B cell (primary cell): ENCODE data around the gene PREX1. TPM values are rescaled to one million over a fixed set of nuclear protein-coding genes. Genes with fewer than 3 reads are reported as not detected.

ENCODE experiments used
- ATAC-seq: fragments of 200-7000 bp; cut with Tn5 transposase; one replicate; pipeline ENCODE4 v1.10.0; 2021; ENCODE audit warnings: low read depth, mild to moderate bottlenecking, moderate number of reproducible peaks, moderate library complexity
- CTCF ChIA-PET: fragments of 350-600 bp; sonication (Branson Sonifier 250); formaldehyde crosslinking; loops from one replicate; lab custom pipeline; 2021; ENCODE audit warnings: antibody characterized with exemption, inconsistent platforms; lab: Charles Lee
- POLR2A ChIA-PET: fragments of 350-600 bp; sonication (Branson Sonifier 250); formaldehyde crosslinking; loops from one replicate; lab custom pipeline; 2021; ENCODE audit warnings: antibody characterized with exemption; lab: Charles Lee
- DNase-seq: peaks from one replicate; pipeline ENCODE4 v3.0.0; 2013
- H2AFZ ChIP-seq: 2 replicates; pipeline ENCODE4 v1.6.1; 2012; ENCODE audit warnings: mild to moderate bottlenecking, low read depth, low read length; ENCODE audit not compliant: insufficient read depth, poor library complexity, severe bottlenecking
- H3K27ac ChIP-seq, 2 donors: 1 replicate in 1 of 2; 2 replicates in 1 of 2; pipeline ENCODE4 v1.5.1; 2012 to 2013; ENCODE audit warnings: low read length in 2 of 2, mild to moderate bottlenecking in 2 of 2, moderate library complexity in 1 of 2
- H3K27me3 ChIP-seq, 4 experiments: fragments of 200-600 bp in 1 of 4; sonication (generic) in 1 of 4; replicated peaks in 1 of 4; 1 replicate in 2 of 4; 2 replicates in 2 of 4; pipeline versions ENCODE4 v1.6.1 to v1.7.0; 2013 to 2016; ENCODE audit warnings: low read length in 3 of 4, mild to moderate bottlenecking in 2 of 4, mixed read lengths in 1 of 4, moderate library complexity in 1 of 4; ENCODE audit not compliant: insufficient read depth in 4 of 4, control insufficient read depth in 3 of 4; ENCODE audit errors: control extremely low read depth in 1 of 4
- H3K36me3 ChIP-seq, 2 experiments: replicated peaks in 1 of 2; 1 replicate in 1 of 2; 2 replicates in 1 of 2; pipeline versions ENCODE4 v1.6.1 to v1.7.1; 2013; ENCODE audit warnings: low read length in 1 of 2; ENCODE audit not compliant: insufficient read depth in 2 of 2, control insufficient read depth in 1 of 2; ENCODE audit errors: control extremely low read depth in 1 of 2, extremely low read depth in 1 of 2
- H3K4me1 ChIP-seq, 2 donors: fragments of 200-600 bp in 1 of 2; sonication (generic) in 1 of 2; 1 replicate in 1 of 2; 2 replicates in 1 of 2; pipeline versions ENCODE4 v1.5.1 to v1.6.1; 2013 to 2017; ENCODE audit warnings: low read length in 2 of 2; ENCODE audit not compliant: control insufficient read depth in 2 of 2, insufficient read depth in 2 of 2
- H3K4me2 ChIP-seq: replicated peaks from 2 replicates; pipeline ENCODE3; 2012; ENCODE audit warnings: mild to moderate bottlenecking, low read depth, low read length; ENCODE audit not compliant: poor library complexity, severe bottlenecking
- H3K4me3 ChIP-seq, 5 experiments: fragments of 200-600 bp in 1 of 5; sonication (generic) in 1 of 5; 1 replicate in 3 of 5; 2 replicates in 2 of 5; pipeline versions ENCODE4 v1.5.1 to v1.7.0; 2011 to 2016; ENCODE audit warnings: low read length in 4 of 5, mild to moderate bottlenecking in 4 of 5, low read depth in 2 of 5, control low read depth in 1 of 5, moderate library complexity in 1 of 5; ENCODE audit not compliant: insufficient read depth in 1 of 5; ENCODE audit errors: control extremely low read depth in 1 of 5, extremely low read depth in 1 of 5
- H3K79me2 ChIP-seq: fragments of 200-600 bp; sonication (generic); one replicate; pipeline ENCODE4 v1.6.0; 2016; ENCODE audit warnings: low read length; ENCODE audit not compliant: control insufficient read depth, insufficient read depth
- H3K9ac ChIP-seq: fragments of 200-600 bp; sonication (generic); 2 replicates; pipeline ENCODE4 v1.6.1; 2017; ENCODE audit warnings: mild to moderate bottlenecking, low read length, moderate library complexity
- H3K9me3 ChIP-seq, 3 donors: one replicate each; pipeline versions ENCODE4 v1.6.1 to v1.7.1; 2013; ENCODE audit warnings: low read length in 2 of 3; ENCODE audit not compliant: control insufficient read depth in 2 of 3, insufficient read depth in 1 of 3; ENCODE audit errors: control extremely low read depth in 1 of 3
- H4K20me1 ChIP-seq: 2 replicates; pipeline ENCODE4 v1.6.0; 2012; ENCODE audit warnings: mild to moderate bottlenecking, low read length; ENCODE audit not compliant: insufficient read depth, control insufficient read depth, poor library complexity, severe bottlenecking
- H3K27ac Mint-ChIP-seq: one replicate; pipeline ENCODE4 v1.8.0; 2021; ENCODE audit warnings: mixed read lengths
- H3K27me3 Mint-ChIP-seq: one replicate; pipeline ENCODE4 v1.8.0; 2021; ENCODE audit warnings: mixed read lengths
- H3K4me1 Mint-ChIP-seq: one replicate; pipeline ENCODE4 v1.8.0; 2021; ENCODE audit warnings: mixed read lengths
- H3K4me3 Mint-ChIP-seq: one replicate; pipeline ENCODE4 v1.8.0; 2021; ENCODE audit warnings: mixed read lengths
- H3K9me3 Mint-ChIP-seq: one replicate; pipeline ENCODE4 v1.8.0; 2022; ENCODE audit warnings: mixed read lengths; ENCODE audit not compliant: insufficient read depth
- EZH2 ChIP-seq: IDR thresholded peaks from 2 replicates; pipeline ENCODE4 v1.6.1; 2012; ENCODE audit warnings: borderline replicate concordance, low read depth, mild to moderate bottlenecking, moderate library complexity, low read length; ENCODE audit not compliant: insufficient read depth, poor library complexity, severe bottlenecking
- WGBS: methylation state at CpG from one replicate; pipeline ENCODE4 v1.1.5; 2013; ENCODE audit warnings: missing lambda C conversion rate; ENCODE audit not compliant: insufficient coverage; 5-methylcytosine and 5-hydroxymethylcytosine counted together
- intact Hi-C: fragments of 100-400 bp; cut with micrococcal nuclease; formaldehyde crosslinking; loops from one replicate; pipeline ENCODE4 v1.10.0; 2022
- polyA plus RNA-seq: library from polyadenylated mRNA; depleted of rRNA; stranded (reverse); fragments of >200 nt; gene quantifications from 2 replicates; pipeline ENCODE4 v1.2.3, GENCODE V29; 2012
- total RNA-seq, 2 donors: library from RNA; stranded (reverse); fragments of 120-200 nt in 1 of 2; gene quantifications; 1 replicate in 1 of 2; 2 replicates in 1 of 2; pipeline versions ENCODE4 v1.2.3 to v1.2.4, GENCODE V29; 2013 to 2022
- TF ChIP-seq, protein P1 (sequence below): fragments of 200-600 bp; IDR thresholded peaks from one replicate; pipeline ENCODE4 v1.8.0; 2022; ENCODE audit warnings: antibody characterized with exemption, mild to moderate bottlenecking

The PREX1 gene
- total and polyA plus RNA-seq, 2 donors (not counting 1 experiment from before 2014, with no cell fraction given): 79.1 to 99.4 TPM

DNA sequence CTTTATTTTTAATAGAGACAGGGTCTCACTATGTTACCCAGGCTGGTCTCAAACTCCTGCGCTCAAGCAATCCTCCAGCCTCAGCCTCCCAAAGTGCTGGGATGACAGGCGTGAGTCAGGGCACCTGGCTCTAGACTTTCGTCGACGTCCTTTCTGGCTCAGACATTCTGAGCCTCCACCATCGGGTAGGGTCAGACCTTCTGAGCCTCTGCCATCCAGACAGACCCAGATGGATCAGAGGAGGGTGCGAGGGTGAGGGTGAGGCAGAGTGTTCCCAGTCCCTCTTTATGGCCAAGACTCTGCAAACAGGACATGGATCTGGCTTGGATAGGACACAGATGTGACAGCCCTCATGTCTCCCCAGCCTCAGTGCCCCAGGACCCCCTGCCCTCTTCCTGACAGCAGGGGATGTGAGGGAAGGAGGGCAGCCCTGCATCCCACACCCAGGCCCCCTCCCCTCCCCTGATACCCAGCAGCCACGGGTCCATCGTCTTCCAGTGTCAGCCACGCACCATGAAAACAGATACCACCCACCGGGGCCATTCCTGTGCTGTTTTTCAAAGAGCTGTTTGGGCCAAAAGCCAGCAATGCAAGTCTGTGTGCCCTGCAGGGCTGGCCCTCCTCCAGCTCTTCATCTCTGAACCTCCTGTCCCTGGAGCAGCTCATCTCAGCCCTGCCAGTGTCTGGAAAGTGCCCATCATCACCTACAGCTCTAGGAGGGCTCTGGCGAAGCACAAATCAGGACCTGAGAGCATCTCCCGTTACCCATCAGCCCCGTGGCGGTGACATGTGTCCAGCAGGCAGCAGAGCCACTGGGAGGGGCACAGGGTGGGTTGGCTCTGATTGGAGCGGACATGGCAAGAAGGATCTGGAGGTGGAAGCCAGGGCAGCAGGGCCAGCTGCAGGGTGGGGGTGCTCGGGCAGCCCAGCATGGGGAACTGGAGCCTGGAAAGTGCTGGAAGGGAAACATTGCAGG, 208.4 kb downstream of the PREX1 start:
- Histone ChIP-seq H2AFZ (no peak overlapping the region), H3K9ac (no peak overlapping the region), H3K4me3 (no peak overlapping the region), H3K27ac (no peak overlapping the region), H3K9me3 (peaks cover 0 to 7% (median 0%) of the 10 kb centered on the region in 3 donors), H4K20me1 (no peaks in the 10 kb centered on the region), H3K36me3 (peaks cover 0 to 8% of the 10 kb centered on the region in 2 experiments), H3K79me2 (no peaks in the 10 kb centered on the region), H3K4me2 (no peak overlapping the region), H3K27me3 (peaks cover 0 to 5% (median 0%) of the 10 kb centered on the region in 4 experiments), H3K4me1 (peaks cover 5 to 15% of the 10 kb centered on the region in 2 donors)
- POLR2A ChIA-PET: interaction anchor here (0.8 kb wide), 1 partner anchor 892 kb away, joined by 3 read pairs; no protein-coding TSS in a partner anchor
- no peaks in the 10 kb centered on the region for H3K9me3 Mint-ChIP-seq
- WGBS: 91% methylated on average over 17 of the region's 17 CpGs
- no peak overlapping the region for H3K27ac Mint-ChIP-seq
- ATAC-seq: no peak
- peaks cover 8% of the 10 kb centered on the region for H3K4me1 Mint-ChIP-seq
- H3K27me3 Mint-ChIP-seq: no peaks in the 10 kb centered on the region
- TF ChIP-seq EZH2: no peak
- TF ChIP-seq, protein P1, sequence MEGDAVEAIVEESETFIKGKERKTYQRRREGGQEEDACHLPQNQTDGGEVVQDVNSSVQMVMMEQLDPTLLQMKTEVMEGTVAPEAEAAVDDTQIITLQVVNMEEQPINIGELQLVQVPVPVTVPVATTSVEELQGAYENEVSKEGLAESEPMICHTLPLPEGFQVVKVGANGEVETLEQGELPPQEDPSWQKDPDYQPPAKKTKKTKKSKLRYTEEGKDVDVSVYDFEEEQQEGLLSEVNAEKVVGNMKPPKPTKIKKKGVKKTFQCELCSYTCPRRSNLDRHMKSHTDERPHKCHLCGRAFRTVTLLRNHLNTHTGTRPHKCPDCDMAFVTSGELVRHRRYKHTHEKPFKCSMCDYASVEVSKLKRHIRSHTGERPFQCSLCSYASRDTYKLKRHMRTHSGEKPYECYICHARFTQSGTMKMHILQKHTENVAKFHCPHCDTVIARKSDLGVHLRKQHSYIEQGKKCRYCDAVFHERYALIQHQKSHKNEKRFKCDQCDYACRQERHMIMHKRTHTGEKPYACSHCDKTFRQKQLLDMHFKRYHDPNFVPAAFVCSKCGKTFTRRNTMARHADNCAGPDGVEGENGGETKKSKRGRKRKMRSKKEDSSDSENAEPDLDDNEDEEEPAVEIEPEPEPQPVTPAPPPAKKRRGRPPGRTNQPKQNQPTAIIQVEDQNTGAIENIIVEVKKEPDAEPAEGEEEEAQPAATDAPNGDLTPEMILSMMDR: no peak
- no peak overlapping the region for H3K4me3 Mint-ChIP-seq
- DNase-seq: no peak
- intact Hi-C loops: loop anchor here (2.0 kb wide), 1 partner anchor 269 kb away; no protein-coding TSS in a partner anchor
- CTCF ChIA-PET: interaction anchor here (0.5 to 10.1 kb wide), 18 partner anchors 10 to 1423 kb away, joined by 3 to 299 read pairs (median 10); partner anchors contain the start of gene SULF2
